D721Med (cell line): ENCODE measurements around the gene STS.

ENCODE experiments used
- DNase-seq: peaks from one replicate; pipeline ENCODE4 v3.0.0; 2011; ENCODE audit warnings: low spot score; ENCODE audit not compliant: insufficient read length
- FAIRE-seq: peaks from 2 replicates; lab custom pipeline; 2011; peaks lifted over from hg19 to GRCh38; lab: Jason Lieb, UNC
- CTCF ChIP-seq: IDR thresholded peaks from 2 replicates; pipeline ENCODE4 v1.5.1; 2012; ENCODE audit warnings: mild to moderate bottlenecking, control low read depth; ENCODE audit not compliant: insufficient read depth; ENCODE audit errors: missing control alignments

STS gene, protein sequence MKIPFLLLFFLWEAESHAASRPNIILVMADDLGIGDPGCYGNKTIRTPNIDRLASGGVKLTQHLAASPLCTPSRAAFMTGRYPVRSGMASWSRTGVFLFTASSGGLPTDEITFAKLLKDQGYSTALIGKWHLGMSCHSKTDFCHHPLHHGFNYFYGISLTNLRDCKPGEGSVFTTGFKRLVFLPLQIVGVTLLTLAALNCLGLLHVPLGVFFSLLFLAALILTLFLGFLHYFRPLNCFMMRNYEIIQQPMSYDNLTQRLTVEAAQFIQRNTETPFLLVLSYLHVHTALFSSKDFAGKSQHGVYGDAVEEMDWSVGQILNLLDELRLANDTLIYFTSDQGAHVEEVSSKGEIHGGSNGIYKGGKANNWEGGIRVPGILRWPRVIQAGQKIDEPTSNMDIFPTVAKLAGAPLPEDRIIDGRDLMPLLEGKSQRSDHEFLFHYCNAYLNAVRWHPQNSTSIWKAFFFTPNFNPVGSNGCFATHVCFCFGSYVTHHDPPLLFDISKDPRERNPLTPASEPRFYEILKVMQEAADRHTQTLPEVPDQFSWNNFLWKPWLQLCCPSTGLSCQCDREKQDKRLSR

DNA sequence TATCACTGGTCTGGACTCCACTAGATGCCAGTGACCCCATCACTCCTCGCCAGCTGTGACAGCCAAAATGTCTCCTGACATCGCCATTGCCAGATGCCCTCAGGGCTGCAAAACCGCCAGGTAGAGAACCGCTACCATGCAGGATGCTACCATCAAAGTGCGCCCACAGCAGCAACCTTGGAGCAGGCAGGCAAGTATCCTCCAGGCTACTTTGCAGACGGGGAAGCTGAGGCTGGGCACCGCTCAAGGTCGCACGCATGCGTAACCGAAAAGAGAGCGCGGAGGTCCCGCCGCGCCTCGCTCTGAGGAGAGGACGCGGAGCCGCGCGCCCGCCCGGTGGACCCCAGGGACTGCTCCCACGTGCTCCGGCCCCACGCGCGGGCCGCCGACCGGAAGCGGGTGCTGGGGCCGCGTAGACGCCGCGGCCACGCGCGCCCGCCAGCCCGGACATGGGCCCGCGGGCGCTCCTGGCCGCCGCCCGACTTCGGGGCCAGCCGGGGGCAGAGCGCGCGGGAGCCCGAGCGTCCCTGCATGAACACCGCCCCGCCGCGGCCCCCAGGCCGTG lies at the start of gene STS:
Gene STS (plus strand): TSS at position 300 of the 565 bp plus-strand sequence. CDS start 105,488 bp downstream, outside the sequence.
- FAIRE-seq (no peak), DNase-seq (no peak)
- TF ChIP-seq CTCF = no peak

DNA sequence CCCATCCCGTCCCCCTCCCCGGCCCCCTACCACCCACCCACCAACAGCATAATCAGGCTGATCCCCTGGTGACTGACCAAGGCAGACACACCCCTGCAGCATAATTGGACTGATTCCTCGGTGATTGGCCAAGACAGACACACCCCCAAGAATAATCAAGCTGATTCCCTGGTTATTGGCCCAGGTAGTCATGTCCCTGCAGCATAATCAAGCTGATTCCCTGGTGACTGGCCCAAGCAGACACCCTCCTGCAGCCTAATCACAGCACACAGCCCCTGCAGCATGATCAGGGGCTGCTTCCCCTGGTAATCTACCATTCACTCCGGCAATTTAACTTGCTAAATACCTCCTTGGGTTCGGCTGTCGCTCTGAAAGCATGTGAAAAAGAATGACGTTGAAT lies 47.5 kb upstream of the STS start:
- no peak for FAIRE-seq
- no peak for DNase-seq
- TF ChIP-seq CTCF = no peak

- DNase-seq (no peak), FAIRE-seq (no peak)
- no peak for TF ChIP-seq CTCF
Observed at GRCh38 chrX:7102119-7102518, 45.4 kb upstream of the STS start.

- no peak for DNase-seq
- no peak for FAIRE-seq
- no peak for TF ChIP-seq CTCF
Observed at GRCh38 chrX:7106649-7107048, 40.9 kb upstream of the STS start.

DNA sequence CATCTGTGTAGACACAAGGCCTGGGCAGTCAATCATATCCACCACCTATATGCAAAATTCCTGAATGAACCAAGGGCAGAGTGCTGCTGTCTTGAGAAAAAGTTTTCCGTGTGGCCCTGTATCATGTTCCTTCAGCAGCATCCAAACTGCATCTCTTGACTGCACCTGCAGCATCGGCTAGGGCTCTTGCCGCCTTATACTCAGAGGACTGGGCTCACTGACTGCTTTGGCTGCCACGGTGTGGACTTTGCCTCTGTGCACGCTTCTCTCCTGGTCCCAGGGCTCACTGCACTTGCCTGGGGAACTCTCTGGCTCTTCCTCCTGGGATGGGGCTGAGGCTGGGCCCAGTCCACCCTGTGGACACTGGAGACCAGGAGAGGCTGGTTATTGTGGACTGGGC lies 39.5 kb upstream of the STS start:
- no peak for TF ChIP-seq CTCF
- FAIRE-seq = no peak

GRCh38 chrX:7109049-7109531 lies 38.4 kb upstream of the STS start:
- DNase-seq = no peak
- FAIRE-seq = no peak
- TF ChIP-seq CTCF = no peak

More for the DNA sequence above, 39.5 kb upstream of the STS start:
- DNase-seq = no peak
